Stimulated activated CD4-positive, alpha-beta T cell treated with anti-CD3 and anti-CD28 coated beads, Interleukin-1b, Interleukin-23, amount 100 ng/mL, for 48 hours (primary cell): ENCODE results near the gene NEDD9.
A peak's percentile ranks its signal among the peaks of the same experiment; 100 is the strongest.

ENCODE experiments used
- DNase-seq: peaks from one replicate; pipeline ENCODE4 v3.0.0-alpha.2; 2020

NEDD9 gene

GRCh38 chr6:11232193-11232769 is at the start of gene NEDD9:
TSS of gene NEDD9 (minus strand) at chr6:11232668. CDS start at chr6:11232515, 153 bp downstream.
- peak; percentile 95 for DNase-seq

- no peak for DNase-seq
Measured at GRCh38 chr6:11282245-11282644, 49.8 kb upstream of the NEDD9 start.

- no peak for DNase-seq
Measured at GRCh38 chr6:11280394-11280793, 47.9 kb upstream of the NEDD9 start.

- DNase-seq = no peak
Measured at GRCh38 chr6:11279284-11279689, 46.8 kb upstream of the NEDD9 start.

- peak; percentile 29 for DNase-seq
Measured at GRCh38 chr6:11278207-11278559, 45.7 kb upstream of the NEDD9 start.

GRCh38 chr6:11277275-11278206 is 45.1 kb upstream of the NEDD9 start:
- DNase-seq = peak; percentile 30

- DNase-seq = no peak
Measured at GRCh38 chr6:11276911-11277274, 44.4 kb upstream of the NEDD9 start.

- no peak for DNase-seq
Measured at GRCh38 chr6:11276228-11276627, 43.8 kb upstream of the NEDD9 start.

GRCh38 chr6:11275598-11275997 is 43.1 kb upstream of the NEDD9 start:
- DNase-seq = peak; percentile 11

GRCh38 chr6:11273406-11274065 is 41.1 kb upstream of the NEDD9 start:
- no peak for DNase-seq

GRCh38 chr6:11272491-11273192 is 40.2 kb upstream of the NEDD9 start:
- DNase-seq = no peak

GRCh38 chr6:11271228-11272020 is 39.0 kb upstream of the NEDD9 start:
- no peak for DNase-seq

GRCh38 chr6:11270030-11271027 is 37.9 kb upstream of the NEDD9 start:
- no peak for DNase-seq

- no peak for DNase-seq
Measured at GRCh38 chr6:11268978-11269377, 36.5 kb upstream of the NEDD9 start.

GRCh38 chr6:11266926-11267325 is 34.5 kb upstream of the NEDD9 start:
- DNase-seq = no peak

- DNase-seq = no peak
Measured at GRCh38 chr6:11265932-11266331, 33.5 kb upstream of the NEDD9 start.

GRCh38 chr6:11264100-11264499 is 31.6 kb upstream of the NEDD9 start:
- no peak for DNase-seq

- DNase-seq = no peak
Measured at GRCh38 chr6:11263291-11263775, 30.9 kb upstream of the NEDD9 start.

GRCh38 chr6:11262242-11262641 is 29.8 kb upstream of the NEDD9 start:
- no peak for DNase-seq

GRCh38 chr6:11260249-11261038 is 28.0 kb upstream of the NEDD9 start:
- DNase-seq = no peak
